GM19025 (cell line): ENCODE results near the gene CACNA1D.

Source experiments
- ATAC-seq: cut with Tn5 transposase; IDR thresholded peaks from one replicate; pipeline ENCODE4 v1.9.1; 2021; ENCODE audit warnings: mild to moderate bottlenecking, low read depth, moderate library complexity; ENCODE audit not compliant: unreplicated experiment

Gene CACNA1D

GRCh38 chr3:53795789-53796560 is 301.6 kb downstream of the CACNA1D start:
- ATAC-seq: no peak

- ATAC-seq: no peak
Measured at GRCh38 chr3:53798144-53798543, 303.7 kb downstream of the CACNA1D start.

GRCh38 chr3:53799338-53799865 is 305.0 kb downstream of the CACNA1D start:
- ATAC-seq: no peak

- ATAC-seq: no peak
Measured at GRCh38 chr3:53800041-53800906, 305.9 kb downstream of the CACNA1D start.

GRCh38 chr3:53801319-53801718 is 306.9 kb downstream of the CACNA1D start:
- no peak for ATAC-seq

- ATAC-seq: no peak
Measured at GRCh38 chr3:53802256-53802880, 308.0 kb downstream of the CACNA1D start.

- no peak for ATAC-seq
Measured at GRCh38 chr3:53803124-53803815, 308.9 kb downstream of the CACNA1D start.

- no peak for ATAC-seq
Measured at GRCh38 chr3:53803816-53804695, 309.6 kb downstream of the CACNA1D start.

- peak; percentile 56 for ATAC-seq
Measured at GRCh38 chr3:53804697-53805462, 310.5 kb downstream of the CACNA1D start.

- no peak for ATAC-seq
Measured at GRCh38 chr3:53805463-53806159, 311.2 kb downstream of the CACNA1D start.

GRCh38 chr3:53806182-53807116 is 312.0 kb downstream of the CACNA1D start:
- peak; percentile 71 for ATAC-seq

- ATAC-seq: no peak
Measured at GRCh38 chr3:53807117-53807810, 312.9 kb downstream of the CACNA1D start.

GRCh38 chr3:53808496-53808895 is 314.1 kb downstream of the CACNA1D start:
- ATAC-seq: no peak

GRCh38 chr3:53809267-53809666 is 314.9 kb downstream of the CACNA1D start:
- ATAC-seq: no peak

GRCh38 chr3:53809764-53810400 is 315.5 kb downstream of the CACNA1D start:
- ATAC-seq: no peak
